Heart left ventricle (tissue), 16 donors: ENCODE measurements around the gene VPS13A. TPM values are rescaled to one million over a fixed set of nuclear protein-coding genes. Genes with fewer than 3 reads are reported as not detected.

Experiments
- ATAC-seq, 4 donors: fragments of 200-7000 bp; cut with Tn5 transposase; one replicate each; pipeline ENCODE4 v1.9.1; 2020 to 2022; ENCODE audit warnings: moderate library complexity in 4 of 4, mild to moderate bottlenecking in 3 of 4, moderate number of reproducible peaks in 1 of 4
- DNase-seq, 5 donors: peaks; one replicate each; pipeline ENCODE4 v3.0.0-alpha.2; 2020
- H3K27ac ChIP-seq, 12 donors: fragments of 200-600 bp; sonication (generic) in 4 of 12; one replicate each; pipeline versions ENCODE4 v1.5.0 to v1.8.0; 2016 to 2022; ENCODE audit warnings: mild to moderate bottlenecking in 2 of 12
- H3K27me3 ChIP-seq, 9 donors: fragments of 200-600 bp; sonication (generic) in 2 of 9; one replicate each; pipeline versions ENCODE4 v1.5.1 to v1.8.0; 2016 to 2022; ENCODE audit warnings: mild to moderate bottlenecking in 3 of 9
- H3K36me3 ChIP-seq, 9 donors: fragments of 200-600 bp; sonication (generic) in 2 of 9; one replicate each; pipeline versions ENCODE4 v1.5.0 to v1.8.0; 2018 to 2022; ENCODE audit warnings: mild to moderate bottlenecking in 2 of 9
- H3K4me1 ChIP-seq, 12 donors: fragments of 200-600 bp; sonication (generic) in 4 of 12; one replicate each; pipeline versions ENCODE4 v1.5.0 to v1.8.0; 2016 to 2022; ENCODE audit warnings: mild to moderate bottlenecking in 3 of 12
- H3K4me3 ChIP-seq, 12 donors: fragments of 200-600 bp; sonication (generic) in 4 of 12; one replicate each; pipeline versions ENCODE4 v1.5.0 to v1.8.0; 2017 to 2022; ENCODE audit warnings: mild to moderate bottlenecking in 9 of 12, moderate library complexity in 4 of 12
- H3K9me3 ChIP-seq, 12 donors: fragments of 200-600 bp; sonication (generic) in 4 of 12; one replicate each; pipeline versions ENCODE4 v1.5.0 to v1.8.0; 2016 to 2022; ENCODE audit warnings: mild to moderate bottlenecking in 1 of 12
- CTCF ChIP-seq, 12 donors: fragments of 200-600 bp; sonication (generic) in 4 of 12; IDR thresholded peaks; one replicate each; pipeline versions ENCODE4 v1.5.0 to v1.8.0; 2018 to 2022; ENCODE audit warnings: antibody characterized with exemption in 12 of 12, mild to moderate bottlenecking in 5 of 12
- POLR2A ChIP-seq, 2 donors: fragments of 450-650 bp; IDR thresholded peaks; one replicate each; pipeline ENCODE4 v1.6.1; 2017; ENCODE audit warnings: antibody characterized with exemption in 2 of 2, mild to moderate bottlenecking in 2 of 2, moderate library complexity in 2 of 2
- WGBS, 4 donors: extraction: QIAGEN DNeasy Blood & Tissue Kit in 2 of 4; methylation state at CpG; one replicate each; pipeline versions ENCODE4 v1.1.5 to v1.1.7; 2013 to 2018; 5-methylcytosine and 5-hydroxymethylcytosine counted together
- intact Hi-C, 10 donors: fragments of 100-400 bp; cut with DNase I; formaldehyde crosslinking; loops; one replicate each; pipeline versions ENCODE4 v1.11.1 to v1.14.2; 2022
- long read RNA-seq, 3 donors: library from polyadenylated mRNA; unstranded; transcript quantifications; one replicate each; pipeline ENCODE4 v2.0.0, GENCODE V29; 2020 to 2021
- polyA plus RNA-seq, 2 donors: library from polyadenylated mRNA; stranded (reverse); fragments of 200-250 nt; gene quantifications; one replicate each; pipeline ENCODE4 v1.2.3, GENCODE V29; 2013
- total RNA-seq, 9 donors: library from RNA; depleted of rRNA in 2 of 9; stranded (reverse); fragments of >200 nt in 2 of 9; fragmentation: NEBNext Ultra II Directional in 3 of 9; extraction: Animal tissue kit (Norgen Biotek cat#: 25700) in 3 of 9; gene quantifications; one replicate each; pipeline versions ENCODE4 v1.1.0 to v1.2.4, GENCODE V29; 2016 to 2023
- donor health status: ischemic (EF 13 %, LVEDD 7.1; RV severe dilation, severe dysfunction).
- donor health status: healthy with polysubstance abuse.
- donor health status: DM: no; HTN: yes; CAD: no.
- donor health status: DM: no; HTN: no; CAD: no.
- donor health status: ischemic (EF 25% LVEDD 6.9; RV normal size, moderate dysfunction).
- donor health status: ischemic (EF 25% LVEDD 5.7; RV mildly dilated, moderate dysfunction).
- donor health status: healthy.
- donor health status: DM: yes; HTN: yes; CAD: no.
- donor health status: ischemic (EF 35%, LVEDD 5.7; RV mildly dilated, moderate dysfunction).
- donor health status: nonischemic (EF 11% LVEDD 7.7; RV severe dilation, severe dysfunction).
- donor health status: DM: yes; HTN: yes; CAD: no.
- donor health status: PGD.
- donor health status: ischemic (EF 29% LVEDD 5.4; RV normal size, mild dysfunction).
- donor health status: nonischemic (EF 23%, LVEDD 6.1; RV moderate dilation, normal function).

Gene VPS13A
- total RNA-seq, result 10 to 100 TPM; 26.1 to 42.2 (median 32.4) TPM
- polyA plus RNA-seq, result 10 to 100 TPM in 1 of 2 donors, 1 to 10 TPM in 1; 8.6 to 14.4 TPM
- long read RNA-seq, donor 1, full-length matches to known transcripts, result 1 of 8 reads
- long read RNA-seq, donor 1, partial matches to known transcripts, result 7 of 8 reads
- long read RNA-seq, donor 1, other reads (novel, unspliced or antisense), result 0 of 8 reads
- long read RNA-seq, donor 2, partial matches to known transcripts, result 13 of 17 reads
- long read RNA-seq, donor 2, other reads (novel, unspliced or antisense), result 4 of 17 reads
- long read RNA-seq, donor 3, partial matches to known transcripts, result 9 of 10 reads
- long read RNA-seq, donor 3, other reads (novel, unspliced or antisense), result 1 of 10 reads

GRCh38 chr9:77177143-77177893 lies at the start of gene VPS13A:
Gene VPS13A (plus strand): TSS chr9:77177534. CDS start chr9:77177705, 171 bp downstream.
- intact Hi-C loops, result loop anchor here in 1 of 10 donors (10.0 kb wide), 2 partner anchors 157 to 1057 kb away; partner anchors contain the start of gene CEP78
- Histone ChIP-seq H3K4me3 (peak within 1 kb of the TSS; percentile 58 to 93 (median 81)), H3K4me1 (peaks cover 0 to 29% (median 16%) of the 10 kb centered on the region in 12 donors), H3K27me3 (no peaks in the 10 kb centered on the region), H3K27ac (peak within 1 kb of the TSS; percentile 72 to 91 (median 86)), H3K36me3 (no peaks in the 10 kb centered on the region), H3K9me3 (no peaks in the 10 kb centered on the region)
- peak in 6 of 12 donors; percentile 11 to 59 (median 28) for TF ChIP-seq CTCF (IDR thresholded peaks at IDR 0.05)
- TF ChIP-seq POLR2A (IDR thresholded peaks at IDR 0.05), result peak in 1 of 2 donors; percentile 80
- peak; percentile 93 to 96 (median 94) for DNase-seq
- ATAC-seq, result peak; percentile 92 to 96 (median 94)
- WGBS, 4 donors, result 0 to 1% (median 0%) methylated on average over 22 to 89 of the region's 89 CpGs

GRCh38 chr9:77128125-77128789 lies 49.1 kb upstream of the VPS13A start:
- ATAC-seq (no peak), DNase-seq (no peak)
- no peaks in the 10 kb centered on the region for H3K4me1 ChIP-seq
- intact Hi-C loops, result no loop called here
- peaks cover 0 to 18% (median 0%) of the 10 kb centered on the region in 9 donors for H3K27me3 ChIP-seq
- H3K4me3 ChIP-seq, result no peak overlapping the region
- WGBS, 4 donors, result 10 to 64% (median 35%) methylated on average over 1 of the region's 1 CpG
- no peak overlapping the region for H3K27ac ChIP-seq
- H3K9me3 ChIP-seq, result peaks cover 0 to 11% (median 0%) of the 10 kb centered on the region in 12 donors
- no peak for TF ChIP-seq CTCF (IDR thresholded peaks at IDR 0.05)
- TF ChIP-seq POLR2A (IDR thresholded peaks at IDR 0.05), result no peak
- no peaks in the 10 kb centered on the region for H3K36me3 ChIP-seq

GRCh38 chr9:77131399-77131798 lies 45.9 kb upstream of the VPS13A start:
- intact Hi-C loops, result no loop called here
- no peaks in the 10 kb centered on the region for H3K36me3 ChIP-seq
- no peaks in the 10 kb centered on the region for H3K4me1 ChIP-seq
- no peak for TF ChIP-seq POLR2A (IDR thresholded peaks at IDR 0.05)
- TF ChIP-seq CTCF (IDR thresholded peaks at IDR 0.05), result no peak
- WGBS, 4 donors, result 71 to 76% (median 72%) methylated on average over 5 of the region's 5 CpGs
- H3K27me3 ChIP-seq, result peaks cover 0 to 11% (median 0%) of the 10 kb centered on the region in 9 donors
- H3K4me3 ChIP-seq, result no peak overlapping the region
- no peak for ATAC-seq
- no peak overlapping the region for H3K27ac ChIP-seq
- H3K9me3 ChIP-seq, result peaks cover 0 to 9% (median 0%) of the 10 kb centered on the region in 12 donors
- DNase-seq, result no peak
